C1 segment of cervical spinal cord (tissue), 14 donors: ENCODE measurements around the gene SLC10A7.

Source experiments
- DNase-seq, 14 donors: peaks; one replicate each; lab custom pipeline; 2025; lab: John Stamatoyannopoulos, UW

Gene SLC10A7

GRCh38 chr4:146212781-146213180 lies 309.0 kb downstream of the SLC10A7 start:
- peak in 1 of 14 donors; percentile 23 for DNase-seq

DNA sequence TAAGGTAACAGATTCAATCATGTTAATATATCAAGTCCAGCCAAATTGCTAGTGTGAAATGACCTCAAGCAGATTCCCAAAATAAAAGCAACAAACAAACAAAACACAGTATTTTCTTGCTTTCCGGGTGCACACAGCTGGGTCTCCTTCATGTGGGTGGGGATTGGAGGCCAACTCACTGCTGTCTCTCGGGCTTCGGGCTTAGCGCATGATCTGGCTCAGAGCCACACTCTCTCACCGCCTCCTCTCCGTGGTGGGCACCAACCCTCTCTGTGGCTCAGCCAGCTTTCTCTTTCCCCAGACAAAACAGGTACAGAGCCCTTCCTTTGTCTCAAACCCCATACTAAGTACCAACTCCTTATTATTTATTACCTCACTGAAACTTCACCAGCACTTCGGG lies 310.3 kb downstream of the SLC10A7 start:
- DNase-seq: no peak

- no peak for DNase-seq
Measured at GRCh38 chr4:146210890-146211289, 310.9 kb downstream of the SLC10A7 start.

- DNase-seq: no peak
Measured at GRCh38 chr4:146207410-146207809, 314.3 kb downstream of the SLC10A7 start.
